H1 (cell line): ENCODE measurements around the gene IL19. TPM values are rescaled to one million over a fixed set of nuclear protein-coding genes. Genes with fewer than 3 reads are reported as not detected.

Experiments used
- CTCF ChIA-PET: fragments of 300-600 bp; sonication (Branson Sonifier 250); formaldehyde crosslinking; loops from one replicate; lab custom pipeline; 2021; ENCODE audit not compliant: partially characterized antibody; lab: Charles Lee
- POLR2A ChIA-PET: fragments of 300-600 bp; sonication (Branson Sonifier 250); formaldehyde crosslinking; loops from one replicate; lab custom pipeline; 2021; ENCODE audit warnings: inconsistent platforms; ENCODE audit not compliant: partially characterized antibody; lab: Charles Lee
- DNase-seq, 2 experiments: peaks; one replicate each; pipeline versions ENCODE4 v3.0.0 to v3.0.0-alpha.2; 2010 to 2022; ENCODE audit warnings: low spot score in 2 of 2, low read depth in 1 of 2, mixed read lengths in 1 of 2
- FAIRE-seq: peaks from 2 replicates; lab custom pipeline; 2011; peaks lifted over from hg19 to GRCh38; lab: Jason Lieb, UNC
- H2AFZ ChIP-seq: 2 replicates; pipeline ENCODE4 v1.8.1; 2012; ENCODE audit warnings: low read length, inconsistent platforms
- H2AK5ac ChIP-seq: 2 replicates; pipeline ENCODE4 v1.6.1; 2013; ENCODE audit warnings: low read depth, low read length
- H2BK120ac ChIP-seq: replicated peaks from 2 replicates; pipeline ENCODE3; 2013; ENCODE audit warnings: low read depth, low read length, inconsistent platforms
- H2BK12ac ChIP-seq: 2 replicates; pipeline ENCODE4 v1.6.1; 2013; ENCODE audit warnings: low read depth, low read length
- H2BK15ac ChIP-seq: 2 replicates; pipeline ENCODE4 v1.6.1; 2013; ENCODE audit warnings: low read length
- H2BK20ac ChIP-seq: 2 replicates; pipeline ENCODE4 v1.6.1; 2013; ENCODE audit warnings: low read length
- H2BK5ac ChIP-seq: 2 replicates; pipeline ENCODE4 v1.6.1; 2013; ENCODE audit warnings: low read depth, low read length
- H3K14ac ChIP-seq: 2 replicates; pipeline ENCODE4 v1.6.1; 2013; ENCODE audit warnings: inconsistent platforms; ENCODE audit not compliant: insufficient read length
- H3K18ac ChIP-seq: 2 replicates; pipeline ENCODE4 v1.6.1; 2013; ENCODE audit warnings: low read length; ENCODE audit errors: extremely low read depth
- H3K23ac ChIP-seq: 2 replicates; pipeline ENCODE4 v1.6.1; 2013; ENCODE audit warnings: inconsistent platforms; ENCODE audit not compliant: insufficient read length
- H3K23me2 ChIP-seq: 2 replicates; pipeline ENCODE4 v1.6.1; 2013; ENCODE audit warnings: low read depth, low read length
- H3K27ac ChIP-seq: 2 replicates; pipeline ENCODE4 v1.6.1; 2011; ENCODE audit warnings: low read depth, low read length, inconsistent platforms
- H3K27me3 ChIP-seq, 4 experiments: replicated peaks in 1 of 4; 1 replicate in 1 of 4; 2 replicates in 3 of 4; pipeline versions ENCODE4 v1.6.1 to v1.8.1; 2011 to 2013; ENCODE audit warnings: low read length in 3 of 4, mild to moderate bottlenecking in 3 of 4, inconsistent platforms in 2 of 4, mixed read lengths in 2 of 4, moderate library complexity in 1 of 4; ENCODE audit not compliant: control insufficient read depth in 3 of 4, insufficient read depth in 3 of 4; ENCODE audit errors: extremely low read depth in 1 of 4
- H3K36me3 ChIP-seq, 4 experiments: 2 replicates each; pipeline versions ENCODE4 v1.6.1 to v1.8.1; 2011 to 2013; ENCODE audit warnings: mild to moderate bottlenecking in 4 of 4, low read length in 3 of 4, moderate library complexity in 2 of 4, control low read depth in 1 of 4, inconsistent platforms in 1 of 4; ENCODE audit not compliant: insufficient read depth in 4 of 4, control insufficient read depth in 2 of 4
- H3K4ac ChIP-seq: replicated peaks from 2 replicates; pipeline ENCODE3; 2013; ENCODE audit warnings: low read length, low read depth, mixed read lengths, inconsistent platforms; ENCODE audit not compliant: insufficient read length
- H3K4me1 ChIP-seq, 4 experiments: replicated peaks in 1 of 4; 1 replicate in 1 of 4; 2 replicates in 3 of 4; pipeline versions ENCODE4 v1.6.1 to v1.8.1; 2011 to 2013; ENCODE audit warnings: low read length in 3 of 4, inconsistent platforms in 2 of 4, mixed read lengths in 1 of 4; ENCODE audit not compliant: insufficient read depth in 4 of 4, control insufficient read depth in 3 of 4
- H3K4me2 ChIP-seq, 2 experiments: 2 replicates each; pipeline versions ENCODE4 v1.6.1 to v1.8.1; 2011 to 2013; ENCODE audit warnings: low read depth in 2 of 2, low read length in 2 of 2, control low read depth in 1 of 2, inconsistent platforms in 1 of 2, mild to moderate bottlenecking in 1 of 2; ENCODE audit not compliant: insufficient read depth in 1 of 2
- H3K4me3 ChIP-seq, 4 experiments: fragments of 200-600, 300-600 bp in 1 of 4; sonication (generic), shearing (Covaris generic), sonication (Bioruptor Twin) in 1 of 4; 2 replicates each; pipeline versions ENCODE4 v1.5.1 to v1.8.1; 2011 to 2016; ENCODE audit warnings: low read length in 4 of 4, low read depth in 3 of 4, control low read depth in 2 of 4, inconsistent platforms in 2 of 4, mild to moderate bottlenecking in 2 of 4, mixed read lengths in 1 of 4, moderate library complexity in 1 of 4; ENCODE audit not compliant: insufficient read depth in 2 of 4; ENCODE audit errors: extremely low read depth in 1 of 4
- H3K56ac ChIP-seq: replicated peaks from 2 replicates; pipeline ENCODE3; 2013; ENCODE audit warnings: low read depth, mild to moderate bottlenecking, mixed read lengths, low read length, inconsistent platforms; ENCODE audit not compliant: insufficient read length
- H3K79me1 ChIP-seq: 2 replicates; pipeline ENCODE4 v1.6.1; 2013; ENCODE audit warnings: low read depth, low read length, control low read depth
- H3K79me2 ChIP-seq, 2 experiments: 2 replicates each; pipeline versions ENCODE4 v1.6.1 to v1.8.1; 2012 to 2013; ENCODE audit warnings: low read length in 2 of 2, mild to moderate bottlenecking in 2 of 2, inconsistent platforms in 1 of 2; ENCODE audit not compliant: insufficient read depth in 2 of 2, control insufficient read depth in 1 of 2
- H3K9ac ChIP-seq, 4 experiments: replicated peaks in 1 of 4; 1 replicate in 1 of 4; 2 replicates in 3 of 4; pipeline versions ENCODE4 v1.6.1 to v1.8.1; 2011 to 2013; ENCODE audit warnings: low read depth in 3 of 4, low read length in 3 of 4, control low read depth in 2 of 4, mild to moderate bottlenecking in 2 of 4, moderate library complexity in 2 of 4, inconsistent platforms in 1 of 4; ENCODE audit errors: extremely low read depth in 1 of 4
- H3K9me3 ChIP-seq, 2 experiments: 2 replicates each; pipeline versions ENCODE4 v1.6.1 to v1.8.1; 2012 to 2013; ENCODE audit warnings: mild to moderate bottlenecking in 2 of 2, moderate library complexity in 2 of 2, control low read depth in 1 of 2, inconsistent platforms in 1 of 2, low read depth in 1 of 2, low read length in 1 of 2, mixed read lengths in 1 of 2; ENCODE audit not compliant: insufficient read depth in 2 of 2
- H4K20me1 ChIP-seq, 2 experiments: replicated peaks in 1 of 2; 2 replicates each; pipeline versions ENCODE3 to v1.8.1; 2011 to 2013; ENCODE audit warnings: inconsistent platforms in 2 of 2, low read length in 2 of 2, mild to moderate bottlenecking in 1 of 2; ENCODE audit not compliant: insufficient read depth in 2 of 2, control insufficient read depth in 1 of 2
- H4K5ac ChIP-seq: 2 replicates; pipeline ENCODE4 v1.6.1; 2013; ENCODE audit warnings: low read length, low read depth, mixed read lengths, inconsistent platforms; ENCODE audit not compliant: insufficient read length
- H4K8ac ChIP-seq: 2 replicates; pipeline ENCODE4 v1.8.0; 2013; ENCODE audit warnings: mild to moderate bottlenecking, moderate library complexity, low read length, inconsistent platforms; ENCODE audit not compliant: insufficient read depth; ENCODE audit errors: extremely low read depth
- H4K91ac ChIP-seq: replicated peaks from 2 replicates; pipeline ENCODE3; 2013; ENCODE audit warnings: low read length, mixed read lengths, inconsistent platforms; ENCODE audit not compliant: insufficient read length
- BACH1 ChIP-seq: IDR thresholded peaks from 2 replicates; pipeline ENCODE4 v1.6.1; 2012; ENCODE audit warnings: low read length, improper control_type of control experiment
- CBX5 ChIP-seq: fragments of 300-800, 300-1000 bp; sonication (generic); IDR thresholded peaks from 2 replicates; pipeline ENCODE4 v1.7.1; 2016; ENCODE audit warnings: antibody characterized with exemption, low read length, low read depth
- CEBPB ChIP-seq: IDR thresholded peaks from 2 replicates; pipeline ENCODE4 v1.6.1; 2012; ENCODE audit warnings: low read depth, low read length
- CTBP2 ChIP-seq: IDR thresholded peaks from 2 replicates; pipeline ENCODE4 v1.7.0; 2011; ENCODE audit warnings: borderline replicate concordance, mild to moderate bottlenecking, moderate library complexity, mixed read lengths, low read length; ENCODE audit not compliant: insufficient read depth, insufficient read length
- MAFK ChIP-seq: IDR thresholded peaks from 2 replicates; pipeline ENCODE4 v1.6.1; 2012; ENCODE audit warnings: low read depth, mild to moderate bottlenecking, improper control_type of control experiment, low read length
- POU5F1 ChIP-seq: IDR thresholded peaks from 2 replicates; pipeline ENCODE4 v1.6.1; 2011; ENCODE audit warnings: low read depth, mild to moderate bottlenecking, low read length, moderate library complexity
- SIX5 ChIP-seq: IDR thresholded peaks from 2 replicates; pipeline ENCODE4 v1.6.1; 2011; ENCODE audit warnings: mild to moderate bottlenecking, low read depth, low read length
- SP4 ChIP-seq: IDR thresholded peaks from 2 replicates; pipeline ENCODE4 v1.6.1; 2012; ENCODE audit warnings: low read length, inconsistent platforms
- SRF ChIP-seq: IDR thresholded peaks from 2 replicates; pipeline ENCODE4 v1.6.1; 2011; ENCODE audit warnings: mild to moderate bottlenecking, low read depth, low read length, moderate library complexity
- SUZ12 ChIP-seq: fragments of 200-600 bp; sonication (generic); IDR thresholded peaks from 2 replicates; pipeline ENCODE4 v1.6.1; 2012; ENCODE audit warnings: mild to moderate bottlenecking, inconsistent platforms, low read length, moderate library complexity, mixed read lengths
- WGBS, 2 experiments: shearing (Covaris generic) in 1 of 2; methylation state at CpG; one replicate each; pipeline versions ENCODE4 v1.1.6 to v1.1.7; 2013 to 2015; ENCODE audit warnings: low lambda C conversion rate in 2 of 2, mixed read lengths in 2 of 2, inconsistent platforms in 1 of 2, low coverage in 1 of 2, missing lambda C conversion rate in 1 of 2; ENCODE audit not compliant: insufficient replicate concordance in 2 of 2, insufficient coverage in 1 of 2, insufficient read length in 1 of 2; ENCODE audit errors: extremely low coverage in 1 of 2, missing lambda C conversion rate in 1 of 2; 5-methylcytosine and 5-hydroxymethylcytosine counted together
- polyA plus RNA-seq, 7 experiments: library from polyadenylated mRNA; depleted of rRNA in 3 of 7; stranded (reverse) in 5 of 7; unstranded in 2 of 7; fragments of >200 nt in 5 of 7; fragments of 200-250 nt in 2 of 7; gene quantifications; 1 replicate in 5 of 7; 2 replicates in 1 of 7; 4 replicates in 1 of 7; pipeline versions ENCODE4 v1.2.1 to v1.2.3, GENCODE V29; 2011 to 2013; ENCODE audit warnings: missing spikeins in 2 of 7, mixed read lengths in 2 of 7
- total RNA-seq: library from RNA; stranded (reverse); fragmentation: NEBNext Ultra II Directional; extraction: Animal tissue kit (Norgen Biotek cat#: 25700); gene quantifications from 2 replicates; pipeline ENCODE4 v1.2.1, GENCODE V29; 2021
- TF ChIP-seq, protein P1 (sequence below): IDR thresholded peaks from 2 replicates; pipeline ENCODE4 v1.6.1; 2011; ENCODE audit warnings: low read length, improper control_type of control experiment
- TF ChIP-seq, protein P2 (sequence below): IDR thresholded peaks from 2 replicates; pipeline ENCODE4 v1.6.1; 2011; ENCODE audit warnings: low read depth, mild to moderate bottlenecking, low read length; ENCODE audit not compliant: insufficient read depth

IL19 gene
- total and polyA plus RNA-seq, 2 of the 8 experiments (the other 6 are each of a cell fraction or from before 2014, with no cell fraction given), result not detected

DNA sequence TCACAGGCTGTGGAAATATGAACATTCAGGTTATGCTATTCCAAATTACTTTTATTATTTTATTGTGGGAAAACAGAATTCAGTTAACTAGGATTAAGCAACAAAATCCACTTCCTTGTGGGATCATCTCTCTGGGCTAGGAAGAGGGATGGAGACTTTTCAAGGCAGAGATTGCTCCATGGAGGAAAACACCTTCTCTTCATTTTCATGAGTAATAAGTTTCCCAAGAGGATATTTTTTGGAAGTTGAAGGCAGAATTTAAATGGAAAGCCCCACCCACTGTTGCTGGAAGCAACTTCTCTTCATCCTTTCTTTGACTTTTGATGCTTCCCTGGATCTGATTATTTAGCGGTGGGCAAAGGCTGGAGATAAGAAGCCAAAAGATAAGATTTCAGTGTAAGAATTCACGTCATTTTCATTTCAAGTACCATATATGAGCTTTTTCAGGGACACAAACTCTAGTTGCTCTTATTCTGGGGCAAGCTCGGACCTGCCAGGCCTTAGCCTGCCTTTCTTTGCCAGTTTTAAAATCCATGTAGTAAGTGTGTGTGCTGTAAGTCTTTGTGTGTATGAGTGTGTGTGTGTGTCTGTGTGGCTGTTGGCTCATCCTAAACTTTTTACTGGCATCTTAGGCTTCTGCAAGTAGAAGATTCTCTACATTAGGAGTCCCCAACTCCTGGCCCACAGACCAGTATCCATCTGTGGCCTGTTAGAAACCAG, 114.9 kb downstream of the IL19 start:
- no peak overlapping the region for H3K23ac ChIP-seq
- ChIA-PET CTCF (interaction anchor here (0.6 to 3.3 kb wide), 14 partner anchors 9 to 150 kb away, joined by 3 to 19 read pairs (median 5); partner anchors contain the start of gene IL20), POLR2A (interaction anchor here (1.2 kb wide), 1 partner anchor 14 kb away, joined by 4 read pairs; no protein-coding TSS in a partner anchor)
- H3K36me3 ChIP-seq, result no peaks in the 10 kb centered on the region
- H3K23me2 ChIP-seq, result no peaks in the 10 kb centered on the region
- no peaks in the 10 kb centered on the region for H3K27me3 ChIP-seq
- no peak overlapping the region for H2BK15ac ChIP-seq
- H3K9me3 ChIP-seq, result no peaks in the 10 kb centered on the region
- H3K79me1 ChIP-seq, result no peaks in the 10 kb centered on the region
- H3K4ac ChIP-seq, result no peak overlapping the region
- H2BK20ac ChIP-seq, result no peak overlapping the region
- 92% methylated on average over 3 of the region's 3 CpGs; no CpG with 5 or more reads in 1 of the 2 experiments for WGBS, 2 experiments
- H3K4me1 ChIP-seq, result peaks cover 0 to 3% (median 0%) of the 10 kb centered on the region in 4 experiments; a peak in 2 of 7 replicates
- no peak overlapping the region for H2AFZ ChIP-seq
- no peak overlapping the region for H2BK120ac ChIP-seq
- H4K8ac ChIP-seq, result no peak overlapping the region
- no peak overlapping the region for H3K4me3 ChIP-seq
- no peaks in the 10 kb centered on the region for H4K20me1 ChIP-seq
- FAIRE-seq (no peak), DNase-seq (no peak)
- H2BK12ac ChIP-seq, result no peak overlapping the region
- no peak overlapping the region for H3K18ac ChIP-seq
- no peak overlapping the region for H2AK5ac ChIP-seq
- H3K56ac ChIP-seq, result no peak overlapping the region
- no peak overlapping the region for H3K14ac ChIP-seq
- H3K79me2 ChIP-seq, result no peaks in the 10 kb centered on the region
- H3K9ac ChIP-seq, result no peak overlapping the region
- H2BK5ac ChIP-seq, result no peak overlapping the region
- H3K4me2 ChIP-seq, result no peak overlapping the region
- H3K27ac ChIP-seq, result no peak overlapping the region
- H4K5ac ChIP-seq, result no peak overlapping the region
- H4K91ac ChIP-seq, result no peak overlapping the region
- TF ChIP-seq SUZ12 (no peak), POU5F1 (no peak), CTBP2 (no peak), SP4 (no peak), CBX5 (no peak), MAFK (no peak), SRF (no peak), CEBPB (no peak), BACH1 (no peak), SIX5 (no peak)
- TF ChIP-seq, protein P1, sequence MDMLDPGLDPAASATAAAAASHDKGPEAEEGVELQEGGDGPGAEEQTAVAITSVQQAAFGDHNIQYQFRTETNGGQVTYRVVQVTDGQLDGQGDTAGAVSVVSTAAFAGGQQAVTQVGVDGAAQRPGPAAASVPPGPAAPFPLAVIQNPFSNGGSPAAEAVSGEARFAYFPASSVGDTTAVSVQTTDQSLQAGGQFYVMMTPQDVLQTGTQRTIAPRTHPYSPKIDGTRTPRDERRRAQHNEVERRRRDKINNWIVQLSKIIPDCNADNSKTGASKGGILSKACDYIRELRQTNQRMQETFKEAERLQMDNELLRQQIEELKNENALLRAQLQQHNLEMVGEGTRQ, result no peak
- TF ChIP-seq, protein P2, sequence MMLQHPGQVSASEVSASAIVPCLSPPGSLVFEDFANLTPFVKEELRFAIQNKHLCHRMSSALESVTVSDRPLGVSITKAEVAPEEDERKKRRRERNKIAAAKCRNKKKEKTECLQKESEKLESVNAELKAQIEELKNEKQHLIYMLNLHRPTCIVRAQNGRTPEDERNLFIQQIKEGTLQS, result no peak
